GM21528 (cell line): Measurements from ENCODE around the gene TOMM70.

ENCODE experiments used
- ATAC-seq: cut with Tn5 transposase; IDR thresholded peaks from one replicate; pipeline ENCODE4 v1.9.1; 2021; ENCODE audit warnings: mild to moderate bottlenecking, moderate library complexity; ENCODE audit not compliant: unreplicated experiment, low FRiP score

The TOMM70 gene

GRCh38 chr3:100412912-100413590 is 12.2 kb upstream of the TOMM70 start:
- ATAC-seq: no peak

- ATAC-seq: no peak
Observed at GRCh38 chr3:100411091-100411982, 10.4 kb upstream of the TOMM70 start.

- ATAC-seq: no peak
Observed at GRCh38 chr3:100407977-100408532, 7.2 kb upstream of the TOMM70 start.

GRCh38 chr3:100407164-100407563 is 6.3 kb upstream of the TOMM70 start:
- ATAC-seq: no peak

GRCh38 chr3:100404250-100404548 is 3.3 kb upstream of the TOMM70 start:
- ATAC-seq: no peak

GRCh38 chr3:100403362-100404249 is 2.7 kb upstream of the TOMM70 start:
- ATAC-seq: no peak

GRCh38 chr3:100402891-100403290 is 2.0 kb upstream of the TOMM70 start:
- ATAC-seq: no peak

- ATAC-seq: no peak
Observed at GRCh38 chr3:100402256-100402655, 1.4 kb upstream of the TOMM70 start.

- ATAC-seq: peak; percentile 24
Observed at GRCh38 chr3:100401674-100402041, 769 bp upstream of the TOMM70 start.

- ATAC-seq: peak; percentile 9
Observed at GRCh38 chr3:100400419-100400779, 490 bp downstream of the TOMM70 start.

GRCh38 chr3:100399341-100400071 is 1.4 kb downstream of the TOMM70 start:
- no peak for ATAC-seq

GRCh38 chr3:100396967-100397366 is 3.9 kb downstream of the TOMM70 start:
- ATAC-seq: no peak

GRCh38 chr3:100395679-100396431 is 5.0 kb downstream of the TOMM70 start:
- no peak for ATAC-seq

- ATAC-seq: no peak
Observed at GRCh38 chr3:100389025-100389424, 11.9 kb downstream of the TOMM70 start.

GRCh38 chr3:100386437-100387074 is 14.3 kb downstream of the TOMM70 start:
- no peak for ATAC-seq

GRCh38 chr3:100384733-100385525 is 16.0 kb downstream of the TOMM70 start:
- no peak for ATAC-seq

- ATAC-seq: no peak
Observed at GRCh38 chr3:100376301-100376700, 24.6 kb downstream of the TOMM70 start.

GRCh38 chr3:100374521-100374920 is 26.4 kb downstream of the TOMM70 start:
- ATAC-seq: no peak
